ENCODE results near the gene SYN1. TPM values are rescaled to one million over a fixed set of nuclear protein-coding genes. Genes with fewer than 3 reads are reported as not detected.
"Not testable (repeated sequence)": the region's sequence is repeated elsewhere in the genome, so short reads cannot be mapped to it uniquely, and the experiment has no call there.

Gene SYN1
- total and polyA plus RNA-seq, 8 donors: 1.0 to 7.2 (median 5.4) TPM

DNA sequence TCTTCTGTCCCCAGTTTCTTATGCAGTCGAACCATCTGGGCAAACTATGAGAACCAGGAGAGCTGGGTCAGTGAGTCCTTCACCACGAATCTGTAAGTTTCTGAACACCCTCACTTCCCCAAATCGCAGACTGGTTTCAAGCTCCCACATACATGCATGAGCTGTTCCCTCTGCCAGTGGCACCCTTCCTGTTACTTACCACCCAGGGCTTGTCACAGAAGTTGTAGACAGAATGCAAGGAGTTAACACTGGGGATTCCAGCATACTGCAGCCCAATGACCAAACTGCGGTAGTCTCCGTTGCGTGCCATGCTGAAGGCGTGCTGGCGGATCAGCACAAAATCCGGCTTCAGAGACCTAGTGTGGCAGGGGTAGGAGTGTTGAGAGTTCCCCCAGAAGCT is 14.6 kb downstream of the SYN1 start:
- DNase-seq: no peak
- intact Hi-C loops (cut with DNase I): no loop called here
- ATAC-seq: no peak
- H3K4me1 ChIP-seq: peaks cover 0 to 4% of the 10 kb centered on the region in 2 donors
- H3K27me3 ChIP-seq: no peaks in the 10 kb centered on the region
- no peak overlapping the region for H3K27ac ChIP-seq
- H3K4me3 ChIP-seq: no peak overlapping the region
- H3K9me3 ChIP-seq: no peaks in the 10 kb centered on the region
- TF ChIP-seq, protein P1, sequence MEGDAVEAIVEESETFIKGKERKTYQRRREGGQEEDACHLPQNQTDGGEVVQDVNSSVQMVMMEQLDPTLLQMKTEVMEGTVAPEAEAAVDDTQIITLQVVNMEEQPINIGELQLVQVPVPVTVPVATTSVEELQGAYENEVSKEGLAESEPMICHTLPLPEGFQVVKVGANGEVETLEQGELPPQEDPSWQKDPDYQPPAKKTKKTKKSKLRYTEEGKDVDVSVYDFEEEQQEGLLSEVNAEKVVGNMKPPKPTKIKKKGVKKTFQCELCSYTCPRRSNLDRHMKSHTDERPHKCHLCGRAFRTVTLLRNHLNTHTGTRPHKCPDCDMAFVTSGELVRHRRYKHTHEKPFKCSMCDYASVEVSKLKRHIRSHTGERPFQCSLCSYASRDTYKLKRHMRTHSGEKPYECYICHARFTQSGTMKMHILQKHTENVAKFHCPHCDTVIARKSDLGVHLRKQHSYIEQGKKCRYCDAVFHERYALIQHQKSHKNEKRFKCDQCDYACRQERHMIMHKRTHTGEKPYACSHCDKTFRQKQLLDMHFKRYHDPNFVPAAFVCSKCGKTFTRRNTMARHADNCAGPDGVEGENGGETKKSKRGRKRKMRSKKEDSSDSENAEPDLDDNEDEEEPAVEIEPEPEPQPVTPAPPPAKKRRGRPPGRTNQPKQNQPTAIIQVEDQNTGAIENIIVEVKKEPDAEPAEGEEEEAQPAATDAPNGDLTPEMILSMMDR (IDR thresholded peaks at IDR 0.05): no peak
- no peaks in the 10 kb centered on the region for H3K36me3 ChIP-seq

DNA sequence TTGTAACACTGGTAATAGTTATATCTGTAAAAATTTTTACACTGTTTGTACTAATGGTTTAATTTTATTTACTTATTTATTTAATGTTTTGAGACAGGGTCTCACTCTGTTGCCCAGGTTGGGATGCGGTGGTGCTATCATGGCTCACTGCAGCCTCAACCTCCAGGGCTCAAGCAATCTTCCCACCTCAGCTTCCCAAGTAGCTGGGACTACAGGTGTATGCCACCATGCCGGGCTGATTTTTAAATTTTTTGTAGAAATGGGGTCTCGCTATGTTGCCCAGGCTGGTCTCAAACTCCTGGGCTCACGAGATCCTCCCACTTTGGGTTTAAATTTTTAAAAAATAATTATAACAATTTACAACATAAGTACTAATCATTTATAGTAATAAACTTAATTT is 16.5 kb downstream of the SYN1 start:
- intact Hi-C loops (cut with DNase I); DNase-seq; H3K4me1 ChIP-seq; H3K36me3 ChIP-seq; H3K9me3 ChIP-seq; H3K27ac ChIP-seq; H3K27me3 ChIP-seq; H3K4me3 ChIP-seq; ATAC-seq: not testable (repeated sequence)

DNA sequence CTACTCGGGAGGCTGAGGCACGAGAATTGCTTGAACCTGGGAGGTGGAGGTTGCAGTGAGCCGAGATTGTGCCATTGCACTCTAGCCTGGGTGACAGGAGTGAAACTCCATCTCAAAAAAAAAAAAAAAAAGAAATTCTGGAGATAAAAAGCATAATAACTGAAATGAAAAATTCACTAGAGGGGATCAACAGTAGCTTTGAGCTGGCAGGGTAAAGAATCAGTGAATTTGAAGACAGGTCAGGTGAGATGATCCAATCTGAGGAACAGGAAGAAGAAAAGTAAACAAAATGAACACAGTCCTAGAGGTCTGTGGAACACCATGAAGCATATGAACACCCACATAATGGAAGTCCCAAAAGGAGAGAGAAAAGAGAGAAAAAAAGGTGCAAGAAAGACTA is 22.4 kb downstream of the SYN1 start:
- Histone ChIP-seq H3K36me3 (no peaks in the 10 kb centered on the region), H3K4me1 (no peaks in the 10 kb centered on the region), H3K27me3 (no peaks in the 10 kb centered on the region), H3K4me3 (no peak overlapping the region), H3K27ac (no peak overlapping the region), H3K9me3 (peaks cover 0 to 2% of the 10 kb centered on the region in 2 donors)
- no peak for ATAC-seq
- DNase-seq: no peak
- intact Hi-C loops (cut with DNase I): no loop called here
- TF ChIP-seq, protein P1 (IDR thresholded peaks at IDR 0.05): no peak

DNA sequence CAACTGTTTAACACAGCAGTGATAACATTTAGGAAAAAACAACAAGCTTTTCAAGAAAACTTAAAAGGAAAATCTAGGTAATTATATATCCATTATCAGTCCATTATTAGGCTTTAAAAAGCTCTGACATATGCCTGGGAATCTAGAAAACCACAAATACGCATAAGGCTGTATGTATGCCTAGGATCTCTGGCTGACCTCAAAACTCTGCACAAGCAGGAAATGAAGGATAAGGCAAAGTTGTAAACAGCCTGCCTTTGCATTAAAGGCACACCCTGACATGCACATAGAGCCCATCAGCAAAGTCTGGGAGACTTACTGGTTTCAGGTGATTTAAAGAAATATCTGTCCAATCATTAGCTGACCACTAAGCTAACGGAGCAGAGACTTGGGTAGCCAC is 23.4 kb downstream of the SYN1 start:
- DNase-seq: no peak
- intact Hi-C loops (cut with DNase I): no loop called here
- TF ChIP-seq, protein P1 (IDR thresholded peaks at IDR 0.05): no peak

DNA sequence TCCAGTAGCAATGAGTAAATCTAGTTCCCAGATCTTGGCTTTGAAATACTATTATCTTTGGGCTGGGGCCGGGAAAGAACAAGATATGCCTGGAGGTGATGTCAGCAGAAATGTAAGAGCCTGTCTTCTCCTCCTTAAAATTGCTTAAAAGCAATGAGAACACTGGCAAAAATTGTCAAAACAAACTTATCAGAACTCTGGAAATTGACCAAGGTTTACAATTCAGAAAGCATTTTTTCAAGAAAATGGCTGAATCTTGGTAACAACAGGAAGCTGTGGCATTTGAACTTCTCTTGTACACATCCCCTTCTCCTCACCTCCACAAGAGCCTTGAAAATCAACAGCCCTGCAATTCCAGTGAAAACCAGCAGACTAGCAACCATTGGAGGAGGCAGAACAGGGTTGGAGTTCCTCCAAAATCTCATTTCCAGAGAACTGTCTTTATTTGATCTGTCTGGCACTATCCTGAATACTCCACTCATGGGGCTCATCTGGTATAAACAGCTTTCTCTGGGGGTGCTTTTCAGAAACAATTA is 23.9 kb downstream of the SYN1 start:
- H3K9me3 ChIP-seq: peaks cover 0 to 2% of the 10 kb centered on the region in 2 donors
- intact Hi-C loops (cut with DNase I): no loop called here
- H3K4me3 ChIP-seq: no peak overlapping the region
- TF ChIP-seq, protein P1 (IDR thresholded peaks at IDR 0.05): no peak
- no peaks in the 10 kb centered on the region for H3K36me3 ChIP-seq
- DNase-seq (no peak), ATAC-seq (no peak)
- no peaks in the 10 kb centered on the region for H3K4me1 ChIP-seq
- no peaks in the 10 kb centered on the region for H3K27me3 ChIP-seq
- no peak overlapping the region for H3K27ac ChIP-seq

More for the DNA sequence above, 23.4 kb downstream of the SYN1 start:
- no peaks in the 10 kb centered on the region for H3K4me1 ChIP-seq
- no peaks in the 10 kb centered on the region for H3K36me3 ChIP-seq
- no peak overlapping the region for H3K27ac ChIP-seq
- H3K4me3 ChIP-seq: no peak overlapping the region
- no peaks in the 10 kb centered on the region for H3K27me3 ChIP-seq
- ATAC-seq: no peak
- peaks cover 0 to 2% of the 10 kb centered on the region in 2 donors for H3K9me3 ChIP-seq

DNA sequence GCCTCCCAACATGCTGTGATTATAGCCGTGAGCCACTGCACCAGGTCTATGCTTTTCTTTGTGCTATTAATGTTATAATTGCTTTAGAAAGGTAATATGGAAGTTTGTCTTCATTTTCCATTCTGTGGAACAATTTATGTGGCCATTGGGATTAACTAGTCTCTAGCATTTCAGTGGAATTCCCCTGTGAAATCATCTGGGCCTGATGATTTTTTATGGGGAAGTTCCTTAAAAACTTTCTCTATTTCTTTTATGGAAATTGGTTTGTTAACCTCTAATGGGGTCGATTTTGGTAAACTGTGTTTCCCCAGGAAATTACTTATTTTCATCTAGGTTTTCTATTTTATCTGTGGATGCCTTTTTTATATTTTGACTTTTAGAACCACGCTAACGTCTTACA is 26.1 kb downstream of the SYN1 start:
- Histone ChIP-seq H3K27ac (no peak overlapping the region), H3K9me3 (peaks cover 0 to 2% of the 10 kb centered on the region in 2 donors), H3K4me3 (no peak overlapping the region), H3K27me3 (no peaks in the 10 kb centered on the region), H3K36me3 (no peaks in the 10 kb centered on the region), H3K4me1 (no peaks in the 10 kb centered on the region)
- TF ChIP-seq, protein P1 (IDR thresholded peaks at IDR 0.05): no peak
- DNase-seq (no peak), ATAC-seq (no peak)
- intact Hi-C loops (cut with DNase I): no loop called here

All from left lung (tissue), 10 donors.